Endothelial cell of umbilical vein (primary cell): ENCODE results near the gene PLEKHF1.

Experiments
- EZH2 ChIP-seq: IDR thresholded peaks from 2 replicates; pipeline ENCODE4 v1.6.1; 2012; ENCODE audit warnings: borderline replicate concordance, low read depth, mild to moderate bottlenecking, moderate library complexity, low read length, inconsistent platforms; ENCODE audit not compliant: severe bottlenecking
- FOS ChIP-seq: IDR thresholded peaks from 2 replicates; pipeline ENCODE4 v1.6.1; 2011; ENCODE audit warnings: mild to moderate bottlenecking, low read length, moderate library complexity, borderline replicate concordance; ENCODE audit not compliant: insufficient read depth
- GATA2 ChIP-seq: IDR thresholded peaks from 2 replicates; pipeline ENCODE4 v1.7.0; 2011; ENCODE audit warnings: low read depth, mild to moderate bottlenecking, moderate library complexity, mixed read lengths, low read length; ENCODE audit not compliant: insufficient read length, insufficient read depth
- JUN ChIP-seq: IDR thresholded peaks from 2 replicates; pipeline ENCODE4 v1.6.1; 2011; ENCODE audit warnings: borderline replicate concordance, low read depth; ENCODE audit not compliant: insufficient read length, insufficient read depth
- POLR2A ChIP-seq: IDR thresholded peaks from 2 replicates; pipeline ENCODE4 v1.6.1; 2012; ENCODE audit warnings: low read depth, mild to moderate bottlenecking, control low read depth, low read length
- POLR2AphosphoS5 ChIP-seq: IDR thresholded peaks from 2 replicates; pipeline ENCODE4 v1.6.1; 2012; ENCODE audit warnings: low read depth, mild to moderate bottlenecking, control low read depth, low read length, moderate library complexity; ENCODE audit not compliant: insufficient read depth
- TF ChIP-seq, protein P1 (sequence below), 2 donors: IDR thresholded peaks; 1 replicate in 1 of 2; 2 replicates in 1 of 2; pipeline ENCODE4 v1.5.1; 2011; ENCODE audit warnings: low read length in 2 of 2, mild to moderate bottlenecking in 2 of 2, moderate library complexity in 2 of 2, control low read depth in 1 of 2, inconsistent platforms in 1 of 2, low read depth in 1 of 2; ENCODE audit not compliant: insufficient read depth in 1 of 2; ENCODE audit errors: extremely low read depth in 1 of 2
- TF ChIP-seq, protein P2 (sequence below): IDR thresholded peaks from 2 replicates; pipeline ENCODE4 v1.6.1; 2011; ENCODE audit not compliant: insufficient read depth, insufficient read length

DNA sequence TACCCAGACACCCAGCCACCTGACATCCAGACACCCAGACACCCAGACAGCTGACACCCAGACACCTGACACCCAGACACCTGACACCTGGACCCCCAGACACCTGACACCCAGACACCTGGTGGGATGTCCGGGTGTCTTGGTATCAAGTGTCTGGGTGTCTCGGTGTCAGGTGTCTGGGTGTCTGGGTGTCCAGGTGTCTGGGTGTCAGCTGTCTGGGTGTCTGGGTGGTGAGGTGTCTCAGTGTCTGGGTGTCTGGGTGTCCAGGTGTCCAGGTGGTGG is 31.2 kb downstream of the PLEKHF1 start:
- TF ChIP-seq POLR2A: no peak
- TF ChIP-seq JUN: no peak
- TF ChIP-seq, protein P1, sequence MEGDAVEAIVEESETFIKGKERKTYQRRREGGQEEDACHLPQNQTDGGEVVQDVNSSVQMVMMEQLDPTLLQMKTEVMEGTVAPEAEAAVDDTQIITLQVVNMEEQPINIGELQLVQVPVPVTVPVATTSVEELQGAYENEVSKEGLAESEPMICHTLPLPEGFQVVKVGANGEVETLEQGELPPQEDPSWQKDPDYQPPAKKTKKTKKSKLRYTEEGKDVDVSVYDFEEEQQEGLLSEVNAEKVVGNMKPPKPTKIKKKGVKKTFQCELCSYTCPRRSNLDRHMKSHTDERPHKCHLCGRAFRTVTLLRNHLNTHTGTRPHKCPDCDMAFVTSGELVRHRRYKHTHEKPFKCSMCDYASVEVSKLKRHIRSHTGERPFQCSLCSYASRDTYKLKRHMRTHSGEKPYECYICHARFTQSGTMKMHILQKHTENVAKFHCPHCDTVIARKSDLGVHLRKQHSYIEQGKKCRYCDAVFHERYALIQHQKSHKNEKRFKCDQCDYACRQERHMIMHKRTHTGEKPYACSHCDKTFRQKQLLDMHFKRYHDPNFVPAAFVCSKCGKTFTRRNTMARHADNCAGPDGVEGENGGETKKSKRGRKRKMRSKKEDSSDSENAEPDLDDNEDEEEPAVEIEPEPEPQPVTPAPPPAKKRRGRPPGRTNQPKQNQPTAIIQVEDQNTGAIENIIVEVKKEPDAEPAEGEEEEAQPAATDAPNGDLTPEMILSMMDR (IDR thresholded peaks at IDR 0.05; ENCODE audit: extremely low read depth in 1 of 2, insufficient read depth in 1 of 2, low read depth in 1 of 2, low read length in 2 of 2): no peak
- no peak for TF ChIP-seq POLR2AphosphoS5
- no peak for TF ChIP-seq EZH2
- TF ChIP-seq, protein P2, sequence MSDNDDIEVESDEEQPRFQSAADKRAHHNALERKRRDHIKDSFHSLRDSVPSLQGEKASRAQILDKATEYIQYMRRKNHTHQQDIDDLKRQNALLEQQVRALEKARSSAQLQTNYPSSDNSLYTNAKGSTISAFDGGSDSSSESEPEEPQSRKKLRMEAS: no peak
- no peak for TF ChIP-seq FOS
- TF ChIP-seq GATA2: no peak
